K562 (cell line): ENCODE results near the gene SENP3. TPM values are rescaled to one million over a fixed set of nuclear protein-coding genes. Genes with fewer than 3 reads are reported as not detected.

Experiments used
- C11orf30 ChIP-seq: fragments of 450-650 bp; IDR thresholded peaks from 2 replicates; pipeline ENCODE4 v1.6.1; 2016; ENCODE audit warnings: low read depth, mild to moderate bottlenecking
- CBFB ChIP-seq: sonication (generic); formaldehyde crosslinking; IDR thresholded peaks from 2 replicates; pipeline ENCODE4 v1.4.0; 2020; ENCODE audit warnings: mild to moderate bottlenecking, missing genetic modification reagents
- CREB1 ChIP-seq, 2 experiments: sonication (generic) in 1 of 2; formaldehyde crosslinking in 1 of 2; IDR thresholded peaks; 2 replicates each; pipeline versions ENCODE4 v1.6.1 to v1.8.0; 2012 to 2022; ENCODE audit warnings: inconsistent platforms in 1 of 2, mild to moderate bottlenecking in 1 of 2, missing genetic modification reagents in 1 of 2, moderate library complexity in 1 of 2
- CTCF ChIP-seq, 3 experiments: IDR thresholded peaks in 2 of 3; conservative IDR thresholded peaks in 1 of 3; 2 replicates each; pipeline ENCODE4 v1.5.1; 2011 to 2012; ENCODE audit warnings: low read length in 3 of 3, mild to moderate bottlenecking in 3 of 3, control low read depth in 2 of 3, improper control_type of control experiment in 1 of 3, inconsistent platforms in 1 of 3, low read depth in 1 of 3, mixed read lengths in 1 of 3, moderate library complexity in 1 of 3; ENCODE audit not compliant: insufficient read depth in 2 of 3
- MLLT1 ChIP-seq, 2 experiments: fragments of 450-650 bp; IDR thresholded peaks; 2 replicates each; pipeline ENCODE4 v1.6.1; 2016
- MYC ChIP-seq, 2 experiments: fragments of 250-450 bp in 1 of 2; sonication (Bioruptor Pico) in 1 of 2; IDR thresholded peaks; 2 replicates each; pipeline versions ENCODE4 v1.5.1 to v1.6.1; 2012 to 2021; ENCODE audit warnings: low read depth in 2 of 2, borderline replicate concordance in 1 of 2, improper control_type of control experiment in 1 of 2, low read length in 1 of 2, mild to moderate bottlenecking in 1 of 2, moderate library complexity in 1 of 2
- NR4A1 ChIP-seq, 2 experiments: fragments of 250-450 bp in 1 of 2; fragments of 450-650 bp in 1 of 2; sonication (Bioruptor Pico) in 1 of 2; IDR thresholded peaks; 2 replicates each; pipeline versions ENCODE4 v1.4.0 to v1.6.1; 2016 to 2020; ENCODE audit warnings: mild to moderate bottlenecking in 2 of 2, missing compliant biosample characterization in 1 of 2, missing genetic modification characterization in 1 of 2, moderate library complexity in 1 of 2
- RAD51 ChIP-seq: fragments of 450-650 bp; IDR thresholded peaks from 2 replicates; pipeline ENCODE4 v1.7.1; 2016; ENCODE audit warnings: low read depth, mild to moderate bottlenecking, borderline replicate concordance
- RERE ChIP-seq: sonication (generic); formaldehyde crosslinking; IDR thresholded peaks from 2 replicates; pipeline ENCODE4 v1.8.0; 2023; ENCODE audit warnings: missing genetic modification reagents, mild to moderate bottlenecking, borderline replicate concordance
- SP1 ChIP-seq: sonication (generic); formaldehyde crosslinking; IDR thresholded peaks from 2 replicates; pipeline ENCODE4 v1.8.1; 2022; ENCODE audit warnings: mild to moderate bottlenecking, missing genetic modification reagents
- STAG1 ChIP-seq: sonication (generic); formaldehyde crosslinking; IDR thresholded peaks from 2 replicates; pipeline ENCODE4 v1.5.0; 2020; ENCODE audit warnings: missing genetic modification reagents, borderline replicate concordance
- TBP ChIP-seq: optimal IDR thresholded peaks from 2 replicates; pipeline ENCODE3; 2011; ENCODE audit warnings: low read depth, low read length, improper control_type of control experiment
- TFAP4 ChIP-seq: sonication (generic); formaldehyde crosslinking; IDR thresholded peaks from 2 replicates; pipeline ENCODE4 v1.8.0; 2022; ENCODE audit warnings: missing genetic modification reagents, mild to moderate bottlenecking, moderate library complexity, borderline replicate concordance
- XRCC5 ChIP-seq: fragments of 200-400 bp; formaldehyde crosslinking; IDR thresholded peaks from 2 replicates; pipeline ENCODE4 v1.6.1; 2017; ENCODE audit warnings: low read depth, mild to moderate bottlenecking, low read length
- ZKSCAN3 ChIP-seq: fragments of 250-450 bp; sonication (Bioruptor Pico); IDR thresholded peaks from 2 replicates; pipeline ENCODE4 v1.4.0; 2020
- ZNF324 ChIP-seq: fragments of 250-450 bp; sonication (Bioruptor Pico); IDR thresholded peaks from 2 replicates; pipeline ENCODE4 v1.4.0; 2020; ENCODE audit warnings: mild to moderate bottlenecking
- ZNF431 ChIP-seq: sonication (generic); formaldehyde crosslinking; IDR thresholded peaks from 2 replicates; pipeline ENCODE4 v1.8.0; 2022; ENCODE audit warnings: mild to moderate bottlenecking, missing genetic modification reagents
- polyA plus RNA-seq, 8 experiments: library from polyadenylated mRNA; depleted of rRNA in 4 of 8; stranded (reverse) in 5 of 8; unstranded in 3 of 8; fragments of >200 nt; fragmentation: Nextera tagmentation in 2 of 8; fragmentation: Illumina TruSeq in 1 of 8; extraction: Ambion mirVana in 2 of 8; extraction: Trizol in 1 of 8; gene quantifications; 2 replicates each; pipeline versions ENCODE4 v1.2.1 to v1.2.3, GENCODE V29; 2011 to 2014; ENCODE audit warnings: inconsistent platforms in 1 of 8, missing spikeins in 1 of 8
- total RNA-seq, 7 experiments: library from RNA; depleted of rRNA in 6 of 7; stranded (reverse); fragments of >200 nt in 6 of 7; fragmentation: Illumina TruSeq in 2 of 7; extraction: Trizol in 2 of 7; gene quantifications; 2 replicates each; pipeline versions ENCODE4 v1.2.1 to v1.2.3, GENCODE V29; 2011 to 2021; ENCODE audit warnings: low replicate concordance in 1 of 7

SENP3 gene
- total and polyA plus RNA-seq, 9 of the 15 experiments (the other 6 are each of a cell fraction or from before 2014, with no cell fraction given), result 0.63 to 102 (median 78.8) TPM

- TF ChIP-seq MYC (IDR thresholded peaks at IDR 0.05; ENCODE audit: low read depth, low read length) (no peak; the same call in 1 of the 2 replicates), MYC (CRISPR knock-in tag; IDR thresholded peaks at IDR 0.05; ENCODE audit: borderline replicate concordance, low read depth) (peak; percentile 55; the same call in 1 of the 2 replicates), STAG1 (CRISPR knock-in tag) (peak; percentile 72), ZKSCAN3 (CRISPR knock-in tag) (no peak), SP1 (peak; percentile 46), CTCF (IDR thresholded peaks at IDR 0.05 in 2 of 3, conservative IDR thresholded peaks at IDR 0.05 in 1 of 3; ENCODE audit: insufficient read depth in 2 of 3, low read depth in 1 of 3, low read length in 3 of 3) (peak; percentile 76 to 86 (median 79)), C11orf30 (peak; percentile 50; the same call in 1 of the 2 replicates), XRCC5 (peak; percentile 62; the same call in 1 of the 2 replicates), ZNF431 (CRISPR knock-in tag) (no peak), CBFB (CRISPR knock-in tag) (no peak), TBP (no peak), RERE (CRISPR knock-in tag) (no peak), NR4A1 (CRISPR knock-in tag; IDR thresholded peaks at IDR 0.05) (no peak), NR4A1 (tag; IDR thresholded peaks at IDR 0.05) (no peak), RAD51 (no peak), CREB1 (IDR thresholded peaks at IDR 0.05) (0 out of 2 replicates have a peak, but pooled peaks have one; percentile 19), CREB1 (CRISPR knock-in tag; IDR thresholded peaks at IDR 0.05) (peak; percentile 29; the same call in 1 of the 2 replicates), ZNF324 (CRISPR knock-in tag) (no peak), MLLT1 (IDR thresholded peaks at IDR 0.05) (0 out of 4 replicates have a peak, but pooled peaks of 1 of the 2 experiments have one; percentile 41), TFAP4 (CRISPR knock-in tag) (peak; percentile 10; the same call in 1 of the 2 replicates)
Observed at GRCh38 chr17:7561028-7561575, 617 bp upstream of the SENP3 start (continued).
